SK-N-SH treated with all-trans-retinoic acid at 6 μM for 48 hours (cell line): Measurements from ENCODE around the gene WDR44.

Source experiments
- ATAC-seq: fragments of 200-7000 bp; cut with Tn5 transposase; 3 replicates; pipeline ENCODE4 v1.9.1; 2020; ENCODE audit warnings: mild to moderate bottlenecking, moderate library complexity
- ARNTL ChIP-seq: fragments of 450-650 bp; formaldehyde crosslinking; IDR thresholded peaks from 2 replicates; pipeline ENCODE4 v1.5.0; 2020; ENCODE audit warnings: low read depth, mild to moderate bottlenecking, moderate library complexity, borderline replicate concordance
- BACH2 ChIP-seq: fragments of 250-450 bp; sonication (Bioruptor Pico); IDR thresholded peaks from 2 replicates; pipeline ENCODE4 v1.9.0; 2021; ENCODE audit warnings: mild to moderate bottlenecking, borderline replicate concordance
- CREB5 ChIP-seq: fragments of 250-450 bp; sonication (Bioruptor Pico); IDR thresholded peaks from 2 replicates; pipeline ENCODE4 v1.5.1; 2020; ENCODE audit warnings: low read depth, mild to moderate bottlenecking, moderate library complexity
- CSDC2 ChIP-seq: fragments of 250-450 bp; sonication (Bioruptor Pico); IDR thresholded peaks from 2 replicates; pipeline ENCODE4 v1.5.0; 2020; ENCODE audit warnings: mild to moderate bottlenecking, moderate library complexity
- CSRNP3 ChIP-seq: fragments of 250-450 bp; sonication (Bioruptor Pico); IDR thresholded peaks from 2 replicates; pipeline ENCODE4 v1.5.1; 2021; ENCODE audit warnings: mild to moderate bottlenecking, moderate library complexity
- ESRRG ChIP-seq: fragments of 250-450 bp; sonication (Bioruptor Pico); IDR thresholded peaks from 2 replicates; pipeline ENCODE4 v1.6.1; 2021; ENCODE audit warnings: mild to moderate bottlenecking
- GLIS3 ChIP-seq: fragments of 250-450 bp; sonication (Bioruptor Pico); IDR thresholded peaks from 2 replicates; pipeline ENCODE4 v1.5.0; 2020; ENCODE audit warnings: mild to moderate bottlenecking, moderate library complexity
- ISL1 ChIP-seq: fragments of 250-450 bp; sonication (Bioruptor Pico); IDR thresholded peaks from 2 replicates; pipeline ENCODE4 v2.1.2; 2022; ENCODE audit warnings: mild to moderate bottlenecking, moderate library complexity
- OSR1 ChIP-seq: fragments of 250-450 bp; sonication (Bioruptor Pico); IDR thresholded peaks from 2 replicates; pipeline ENCODE4 v1.8.0; 2022; ENCODE audit warnings: moderate library complexity, mild to moderate bottlenecking, inconsistent platforms
- PATZ1 ChIP-seq: fragments of 250-450 bp; sonication (Bioruptor Pico); IDR thresholded peaks from 2 replicates; pipeline ENCODE4 v1.8.0; 2020; ENCODE audit warnings: mild to moderate bottlenecking, moderate library complexity, borderline replicate concordance
- POU6F1 ChIP-seq: fragments of 250-450 bp; sonication (Bioruptor Pico); IDR thresholded peaks from 2 replicates; pipeline ENCODE4 v1.8.0; 2021; ENCODE audit warnings: low read depth, mild to moderate bottlenecking, moderate library complexity, borderline replicate concordance
- PPARA ChIP-seq: fragments of 250-450 bp; sonication (Bioruptor Pico); IDR thresholded peaks from 2 replicates; pipeline ENCODE4 v1.5.0; 2020; ENCODE audit warnings: mild to moderate bottlenecking, borderline replicate concordance
- RARB ChIP-seq: fragments of 250-450 bp; sonication (Bioruptor Pico); IDR thresholded peaks from 2 replicates; pipeline ENCODE4 v1.8.0; 2021; ENCODE audit warnings: mild to moderate bottlenecking, moderate library complexity
- SNAI2 ChIP-seq: fragments of 250-450 bp; sonication (Bioruptor Pico); IDR thresholded peaks from 2 replicates; pipeline ENCODE4 v1.5.0; 2020; ENCODE audit warnings: mild to moderate bottlenecking, moderate library complexity
- TOX ChIP-seq: fragments of 250-450 bp; sonication (Bioruptor Pico); IDR thresholded peaks from 2 replicates; pipeline ENCODE4 v1.8.0; 2021; ENCODE audit warnings: mild to moderate bottlenecking, moderate library complexity, borderline replicate concordance
- TSHZ2 ChIP-seq: fragments of 250-450 bp; sonication (Bioruptor Pico); IDR thresholded peaks from 2 replicates; pipeline ENCODE4 v1.5.0; 2020; ENCODE audit warnings: mild to moderate bottlenecking, moderate library complexity
- ZC3H10 ChIP-seq: fragments of 250-450 bp; sonication (Bioruptor Pico); IDR thresholded peaks from 2 replicates; pipeline ENCODE4 v1.5.1; 2021; ENCODE audit warnings: mild to moderate bottlenecking, moderate library complexity
- ZFP30 ChIP-seq: fragments of 450-650 bp; formaldehyde crosslinking; IDR thresholded peaks from 2 replicates; pipeline ENCODE4 v1.5.0; 2022; ENCODE audit warnings: mild to moderate bottlenecking, moderate library complexity
- ZNF565 ChIP-seq: fragments of 450-650 bp; formaldehyde crosslinking; conservative IDR thresholded peaks from 2 replicates; pipeline ENCODE4 v1.5.0; 2020; ENCODE audit warnings: low read depth, mild to moderate bottlenecking, moderate library complexity
- ZNF70 ChIP-seq: fragments of 450-650 bp; formaldehyde crosslinking; IDR thresholded peaks from 2 replicates; pipeline ENCODE4 v1.5.0; 2020; ENCODE audit warnings: mild to moderate bottlenecking, moderate library complexity

The WDR44 gene

GRCh38 chrX:118474586-118474985, 128.7 kb downstream of the WDR44 start:
- no peak for ATAC-seq

GRCh38 chrX:118475903-118476302, 130.0 kb downstream of the WDR44 start:
- ATAC-seq = no peak
- TF ChIP-seq PPARA (CRISPR knock-in tag) (no peak), CREB5 (CRISPR knock-in tag) (no peak), TSHZ2 (CRISPR knock-in tag) (no peak), BACH2 (CRISPR knock-in tag) (no peak), CSDC2 (CRISPR knock-in tag) (no peak), ESRRG (CRISPR knock-in tag) (no peak), POU6F1 (CRISPR knock-in tag) (no peak), ZNF565 (CRISPR knock-in tag) (no peak), ARNTL (CRISPR knock-in tag) (no peak), CSRNP3 (CRISPR knock-in tag) (no peak), ZNF70 (CRISPR knock-in tag) (no peak), GLIS3 (CRISPR knock-in tag) (no peak), ZC3H10 (CRISPR knock-in tag) (no peak), SNAI2 (CRISPR knock-in tag) (no peak), ZFP30 (CRISPR knock-in tag) (no peak), TOX (CRISPR knock-in tag) (no peak), RARB (CRISPR knock-in tag) (no peak), OSR1 (CRISPR knock-in tag) (no peak), PATZ1 (CRISPR knock-in tag) (no peak)

More at GRCh38 chrX:118474586-118474985, 128.7 kb downstream of the WDR44 start:
- TF ChIP-seq ISL1 (CRISPR knock-in tag) (no peak), TSHZ2 (CRISPR knock-in tag) (no peak)
